OCI-LY3 (cell line): ENCODE results near the gene OR2AP1.
"Not testable (repeated sequence)": the region's sequence is repeated elsewhere in the genome, so short reads cannot be mapped to it uniquely, and the experiment has no call there.

Experiments
- EZH2phosphoT487 ChIP-seq: fragments of 200-600 bp; shearing (Covaris generic); IDR thresholded peaks from 2 replicates; pipeline ENCODE4 v1.6.1; 2018; ENCODE audit warnings: antibody characterized with exemption, mixed run types, low read depth
- TF ChIP-seq, protein P1 (sequence below): fragments of 200-600, 300-600 bp; sonication (generic); IDR thresholded peaks from 2 replicates; pipeline ENCODE4 v1.5.1; 2014; ENCODE audit warnings: antibody characterized with exemption, low read length, low read depth

- TF ChIP-seq, protein P1, sequence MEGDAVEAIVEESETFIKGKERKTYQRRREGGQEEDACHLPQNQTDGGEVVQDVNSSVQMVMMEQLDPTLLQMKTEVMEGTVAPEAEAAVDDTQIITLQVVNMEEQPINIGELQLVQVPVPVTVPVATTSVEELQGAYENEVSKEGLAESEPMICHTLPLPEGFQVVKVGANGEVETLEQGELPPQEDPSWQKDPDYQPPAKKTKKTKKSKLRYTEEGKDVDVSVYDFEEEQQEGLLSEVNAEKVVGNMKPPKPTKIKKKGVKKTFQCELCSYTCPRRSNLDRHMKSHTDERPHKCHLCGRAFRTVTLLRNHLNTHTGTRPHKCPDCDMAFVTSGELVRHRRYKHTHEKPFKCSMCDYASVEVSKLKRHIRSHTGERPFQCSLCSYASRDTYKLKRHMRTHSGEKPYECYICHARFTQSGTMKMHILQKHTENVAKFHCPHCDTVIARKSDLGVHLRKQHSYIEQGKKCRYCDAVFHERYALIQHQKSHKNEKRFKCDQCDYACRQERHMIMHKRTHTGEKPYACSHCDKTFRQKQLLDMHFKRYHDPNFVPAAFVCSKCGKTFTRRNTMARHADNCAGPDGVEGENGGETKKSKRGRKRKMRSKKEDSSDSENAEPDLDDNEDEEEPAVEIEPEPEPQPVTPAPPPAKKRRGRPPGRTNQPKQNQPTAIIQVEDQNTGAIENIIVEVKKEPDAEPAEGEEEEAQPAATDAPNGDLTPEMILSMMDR = not testable (repeated sequence)
- not testable (repeated sequence) for TF ChIP-seq EZH2phosphoT487
Measured at GRCh38 chr12:55548235-55548634, 24.0 kb upstream of the OR2AP1 start.
